ENCODE measurements around the gene ZKSCAN3.
A peak's percentile ranks its signal among the peaks of the same experiment; 100 is the strongest.
"Not testable (repeated sequence)": the region's sequence is repeated elsewhere in the genome, so short reads cannot be mapped to it uniquely, and the experiment has no call there.

ZKSCAN3 gene

DNA sequence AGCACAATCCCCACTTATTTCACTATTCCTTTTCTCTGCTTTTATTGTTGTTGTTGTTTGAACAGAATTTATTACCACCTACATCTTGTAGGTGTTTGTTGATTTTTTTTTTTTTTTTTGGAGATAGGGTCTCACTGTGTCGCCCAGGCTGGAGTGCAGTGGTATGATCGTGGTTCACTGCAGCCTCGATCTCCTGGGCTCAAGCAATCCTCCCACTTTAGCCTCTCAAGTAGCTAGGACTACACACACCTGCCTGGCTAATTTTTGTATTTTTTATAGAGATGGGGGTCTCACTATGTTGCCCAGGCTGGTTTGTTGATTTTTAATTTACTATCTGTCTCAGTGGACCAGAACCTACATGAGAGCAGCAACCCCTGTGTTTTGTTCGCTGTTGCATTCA, 46.2 kb downstream of the ZKSCAN3 start:
- DNase-seq (ENCODE audit: low read depth) = no peak
- TF ChIP-seq, protein P1, sequence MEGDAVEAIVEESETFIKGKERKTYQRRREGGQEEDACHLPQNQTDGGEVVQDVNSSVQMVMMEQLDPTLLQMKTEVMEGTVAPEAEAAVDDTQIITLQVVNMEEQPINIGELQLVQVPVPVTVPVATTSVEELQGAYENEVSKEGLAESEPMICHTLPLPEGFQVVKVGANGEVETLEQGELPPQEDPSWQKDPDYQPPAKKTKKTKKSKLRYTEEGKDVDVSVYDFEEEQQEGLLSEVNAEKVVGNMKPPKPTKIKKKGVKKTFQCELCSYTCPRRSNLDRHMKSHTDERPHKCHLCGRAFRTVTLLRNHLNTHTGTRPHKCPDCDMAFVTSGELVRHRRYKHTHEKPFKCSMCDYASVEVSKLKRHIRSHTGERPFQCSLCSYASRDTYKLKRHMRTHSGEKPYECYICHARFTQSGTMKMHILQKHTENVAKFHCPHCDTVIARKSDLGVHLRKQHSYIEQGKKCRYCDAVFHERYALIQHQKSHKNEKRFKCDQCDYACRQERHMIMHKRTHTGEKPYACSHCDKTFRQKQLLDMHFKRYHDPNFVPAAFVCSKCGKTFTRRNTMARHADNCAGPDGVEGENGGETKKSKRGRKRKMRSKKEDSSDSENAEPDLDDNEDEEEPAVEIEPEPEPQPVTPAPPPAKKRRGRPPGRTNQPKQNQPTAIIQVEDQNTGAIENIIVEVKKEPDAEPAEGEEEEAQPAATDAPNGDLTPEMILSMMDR (IDR thresholded peaks at IDR 0.05; ENCODE audit: low read length, missing control alignments) = no peak

DNA sequence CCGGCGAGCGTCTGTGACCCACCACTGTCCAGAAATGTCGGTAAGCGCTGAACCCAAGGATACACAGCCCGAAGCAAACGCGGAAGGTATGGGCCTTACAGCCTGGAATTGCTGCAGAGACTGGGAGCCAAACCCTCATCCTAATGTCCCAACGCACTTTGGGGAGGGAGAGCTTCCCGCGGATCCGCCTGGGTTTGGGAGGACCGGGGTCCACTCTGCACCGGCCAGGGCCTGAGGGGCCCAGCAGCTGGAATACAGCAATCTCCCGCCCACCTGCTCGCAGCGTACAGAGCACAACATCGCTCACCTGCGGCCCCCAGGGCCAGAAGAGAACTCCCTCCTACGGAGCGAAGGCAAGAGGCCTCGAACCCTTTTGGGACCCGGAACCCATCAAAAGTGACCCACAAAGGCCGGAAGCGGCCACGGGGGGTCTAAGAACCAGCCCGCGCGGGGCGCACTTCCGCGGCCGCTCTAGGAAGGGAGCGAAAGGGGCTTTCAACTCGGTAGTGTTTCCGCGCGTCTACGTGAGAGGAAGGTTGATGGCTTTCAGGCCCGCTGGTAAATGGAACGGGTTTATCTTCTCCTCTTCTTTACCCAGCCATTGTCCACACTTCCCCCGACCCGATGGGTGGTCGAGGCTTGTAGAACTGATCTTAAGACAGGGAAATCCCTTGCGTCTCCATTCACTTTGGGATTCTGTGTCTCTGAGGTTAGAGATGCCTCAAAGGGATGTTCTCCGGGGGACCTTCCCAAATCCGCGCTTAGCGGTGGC, 49.8 kb downstream of the ZKSCAN3 start, which contains the start of gene ZSCAN12:
TSS of gene ZSCAN12 (minus strand) at position 398 of the 772 bp plus-strand sequence. CDS start 1,342 bp downstream, outside the sequence.
- TF ChIP-seq, protein P1 (IDR thresholded peaks at IDR 0.05; ENCODE audit: low read length, missing control alignments) = peak; percentile 54
- H3K4me3 ChIP-seq (replicated peaks; ENCODE audit: low read depth, low read length) = peak within 1 kb of the TSS; percentile 91
- peak; percentile 92 for DNase-seq (ENCODE audit: low read depth)

More for the DNA sequence above, 46.2 kb downstream of the ZKSCAN3 start:
- no peak overlapping the region for H3K4me3 ChIP-seq (replicated peaks; ENCODE audit: low read depth, low read length)

DNA sequence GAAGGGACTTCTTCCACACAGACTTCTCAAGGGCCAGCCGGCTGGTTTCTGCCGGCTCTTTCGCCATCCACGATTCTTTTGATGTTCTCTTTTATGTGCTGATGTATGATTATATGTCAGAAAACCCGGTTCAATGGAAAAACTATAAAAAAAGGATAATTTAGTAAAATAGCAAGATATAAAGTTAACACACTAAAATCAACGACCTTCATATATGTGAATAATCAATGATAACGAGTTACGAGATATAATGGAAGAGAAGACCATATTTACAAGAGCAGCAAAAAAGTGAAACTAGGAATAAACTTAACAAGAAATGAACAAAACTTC, 50.3 kb downstream of the ZKSCAN3 start:
- TF ChIP-seq, protein P1 (IDR thresholded peaks at IDR 0.05; ENCODE audit: low read length, missing control alignments) = no peak
- no peak for DNase-seq (ENCODE audit: low read depth)
- H3K4me3 ChIP-seq (replicated peaks; ENCODE audit: low read depth, low read length) = peak overlapping the region; percentile 91

DNA sequence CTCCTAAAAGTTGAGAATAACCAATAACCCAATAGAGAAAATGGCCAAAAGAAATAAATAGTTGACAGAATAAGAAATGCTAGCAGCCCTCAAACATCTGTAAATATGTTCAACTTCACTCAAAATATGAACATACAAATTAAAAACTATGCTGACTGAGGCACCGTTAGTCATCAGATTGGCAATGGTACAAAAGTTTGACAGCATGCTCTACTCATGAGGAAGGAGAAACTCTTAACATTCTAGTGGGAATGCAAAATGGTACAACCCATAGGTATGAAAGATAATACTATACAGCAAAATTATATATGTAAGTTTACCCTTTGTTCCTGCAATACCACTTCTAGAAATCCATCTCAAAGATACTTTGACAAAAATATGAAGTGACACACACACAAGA, 51.4 kb downstream of the ZKSCAN3 start:
- TF ChIP-seq, protein P1 (IDR thresholded peaks at IDR 0.05; ENCODE audit: low read length, missing control alignments) = no peak
- H3K4me3 ChIP-seq (replicated peaks; ENCODE audit: low read depth, low read length) = no peak overlapping the region
- peak; percentile 40 for DNase-seq (ENCODE audit: low read depth)

DNA sequence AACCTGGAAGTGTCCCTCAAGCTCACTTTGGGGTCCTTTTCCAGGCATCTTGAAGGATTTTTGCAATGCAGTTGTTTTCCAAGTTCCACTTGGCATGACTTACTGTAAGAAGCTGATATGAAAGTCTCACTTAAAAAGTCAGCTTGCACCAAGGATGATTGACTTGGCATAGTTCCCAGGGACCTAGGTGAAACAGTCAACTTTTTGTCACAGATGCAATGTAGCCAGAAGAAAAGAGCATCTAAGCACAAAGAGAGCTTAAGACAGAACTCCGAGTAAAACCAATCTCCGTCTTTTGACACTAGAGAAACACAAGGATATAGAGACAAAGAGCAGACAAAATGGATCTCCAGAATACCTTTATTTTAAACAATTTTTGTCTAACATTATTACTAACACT, 52.5 kb downstream of the ZKSCAN3 start:
- TF ChIP-seq, protein P1 (IDR thresholded peaks at IDR 0.05; ENCODE audit: low read length, missing control alignments) = no peak
- DNase-seq (ENCODE audit: low read depth) = no peak
- H3K4me3 ChIP-seq (replicated peaks; ENCODE audit: low read depth, low read length) = no peak overlapping the region

DNA sequence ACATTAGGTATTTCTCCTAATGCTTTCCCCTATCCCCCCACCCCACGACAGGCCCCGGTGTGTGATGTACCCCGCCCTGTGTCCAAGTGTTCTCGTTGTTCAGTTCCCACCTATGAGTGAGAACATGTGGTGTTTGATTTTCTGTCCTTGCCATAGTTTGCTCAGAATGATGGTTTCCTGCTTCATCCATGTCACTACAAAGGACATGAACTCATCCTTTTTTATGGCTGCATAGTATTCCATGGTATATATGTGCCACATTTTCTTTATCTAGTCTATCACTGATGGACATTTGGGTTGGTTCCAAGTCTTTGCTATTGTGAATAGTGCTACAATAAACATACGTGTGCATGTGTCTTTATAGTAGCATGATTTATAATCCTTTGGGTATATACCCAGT, 54.2 kb downstream of the ZKSCAN3 start:
- DNase-seq (ENCODE audit: low read depth); H3K4me3 ChIP-seq (replicated peaks; ENCODE audit: low read depth, low read length): not testable (repeated sequence)

DNA sequence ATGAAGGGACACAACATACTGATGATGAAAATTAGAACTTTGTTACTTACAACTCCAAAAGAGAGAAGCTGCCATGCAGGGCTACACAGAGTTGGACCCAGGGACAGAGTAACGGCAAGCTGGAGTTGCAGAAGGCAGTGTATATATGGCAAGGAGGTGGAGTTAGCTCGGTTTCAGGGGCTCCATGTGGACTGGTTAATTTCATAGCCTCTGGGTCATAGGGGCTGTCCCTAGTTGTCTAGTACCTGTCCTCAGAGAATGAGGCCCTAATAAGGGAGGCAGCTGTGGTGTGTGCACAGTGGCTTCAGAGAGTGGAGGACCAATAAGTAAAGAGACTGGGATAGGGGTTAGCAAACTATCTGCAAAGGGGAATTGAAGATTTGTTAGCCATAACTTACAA, 57.7 kb downstream of the ZKSCAN3 start:
- DNase-seq (ENCODE audit: low read depth) = no peak
- TF ChIP-seq, protein P1 (IDR thresholded peaks at IDR 0.05; ENCODE audit: low read length, missing control alignments) = no peak
- no peak overlapping the region for H3K4me3 ChIP-seq (replicated peaks; ENCODE audit: low read depth, low read length)
